Naive thymus-derived CD4-positive, alpha-beta T cell (primary cell): ENCODE data around the gene LRMDA. TPM values are rescaled to one million over a fixed set of nuclear protein-coding genes. Genes with fewer than 3 reads are reported as not detected.

Experiments used
- ATAC-seq: fragments of 150-1000 bp; cut with Tn5 transposase; 2 replicates; pipeline ENCODE4 v1.10.0; 2021; ENCODE audit warnings: mild to moderate bottlenecking, moderate library complexity
- CTCF ChIA-PET: fragments of 350-600 bp; sonication (Branson Sonifier 250); formaldehyde crosslinking; loops from one replicate; lab custom pipeline; 2021; ENCODE audit warnings: antibody characterized with exemption; lab: Charles Lee
- POLR2A ChIA-PET: fragments of 350-600 bp; sonication (Branson Sonifier 250); formaldehyde crosslinking; loops from one replicate; lab custom pipeline; 2021; ENCODE audit warnings: antibody characterized with exemption, inconsistent platforms; lab: Charles Lee
- DNase-seq, 9 donors: peaks; one replicate each; pipeline versions ENCODE4 v3.0.0 to v3.0.0-alpha.2; 2020 to 2022; ENCODE audit warnings: mixed read lengths in 1 of 9
- H3K27ac ChIP-seq: one replicate; pipeline ENCODE4 v1.7.0; 2013; ENCODE audit warnings: mild to moderate bottlenecking, low read depth, low read length, moderate library complexity
- H3K27me3 ChIP-seq, 2 donors: one replicate each; pipeline ENCODE4 v1.7.0; 2013; ENCODE audit warnings: low read length in 2 of 2, mild to moderate bottlenecking in 2 of 2, moderate library complexity in 2 of 2; ENCODE audit not compliant: control insufficient read depth in 2 of 2, insufficient read depth in 2 of 2
- H3K36me3 ChIP-seq, 3 experiments: 1 replicate in 2 of 3; 2 replicates in 1 of 3; pipeline ENCODE4 v1.7.0; 2013; ENCODE audit warnings: low read length in 3 of 3, mild to moderate bottlenecking in 3 of 3, moderate library complexity in 1 of 3; ENCODE audit not compliant: insufficient read depth in 3 of 3, control insufficient read depth in 2 of 3
- H3K4me1 ChIP-seq, 2 donors: one replicate each; pipeline ENCODE4 v1.7.0; 2013; ENCODE audit warnings: low read length in 2 of 2, mild to moderate bottlenecking in 2 of 2, moderate library complexity in 1 of 2; ENCODE audit not compliant: control insufficient read depth in 2 of 2, insufficient read depth in 2 of 2
- H3K4me3 ChIP-seq: 2 replicates; pipeline ENCODE4 v1.7.0; 2013; ENCODE audit warnings: mild to moderate bottlenecking, low read length
- H3K9me3 ChIP-seq, 3 experiments: 1 replicate in 2 of 3; 2 replicates in 1 of 3; pipeline ENCODE4 v1.7.0; 2013; ENCODE audit warnings: low read length in 3 of 3; ENCODE audit not compliant: control insufficient read depth in 2 of 3
- H3K27ac Mint-ChIP-seq, 9 donors: one replicate each; pipeline ENCODE4 v1.8.0; 2020 to 2022; ENCODE audit warnings: mixed read lengths in 9 of 9, mild to moderate bottlenecking in 8 of 9, moderate library complexity in 5 of 9, inconsistent platforms in 2 of 9
- H3K27me3 Mint-ChIP-seq, 5 donors: one replicate each; pipeline ENCODE4 v1.8.0; 2021 to 2022; ENCODE audit warnings: mixed read lengths in 5 of 5, mild to moderate bottlenecking in 1 of 5
- H3K36me3 Mint-ChIP-seq, 5 donors: one replicate each; pipeline ENCODE4 v1.8.0; 2020 to 2022; ENCODE audit warnings: mixed read lengths in 5 of 5, mild to moderate bottlenecking in 3 of 5, inconsistent platforms in 1 of 5
- H3K4me1 Mint-ChIP-seq, 7 donors: one replicate each; pipeline ENCODE4 v1.8.0; 2020 to 2022; ENCODE audit warnings: mixed read lengths in 7 of 7, mild to moderate bottlenecking in 3 of 7, inconsistent platforms in 1 of 7
- H3K4me3 Mint-ChIP-seq, 10 donors: one replicate each; pipeline ENCODE4 v1.8.0; 2020 to 2022; ENCODE audit warnings: mild to moderate bottlenecking in 10 of 10, mixed read lengths in 10 of 10, moderate library complexity in 6 of 10, inconsistent platforms in 2 of 10
- H3K9me3 Mint-ChIP-seq, 11 donors: one replicate each; pipeline ENCODE4 v1.8.0; 2020 to 2022; ENCODE audit warnings: mixed read lengths in 11 of 11, mild to moderate bottlenecking in 4 of 11, inconsistent platforms in 1 of 11, moderate library complexity in 1 of 11
- intact Hi-C, 2 donors: fragments of 100-400 bp; cut with micrococcal nuclease; formaldehyde crosslinking; loops; one replicate each; pipeline ENCODE4 v1.15.1; 2023
- polyA plus RNA-seq, 2 donors: library from polyadenylated mRNA; unstranded; fragments of 300-500 nt; fragmentation: Illumina TruSeq; gene quantifications; one replicate each; pipeline ENCODE4 v1.2.3, GENCODE V29; 2021
- total RNA-seq, 6 experiments: library from RNA in 5 of 6; stranded (reverse) in 5 of 6; gene quantifications; 1 replicate in 5 of 6; 2 replicates in 1 of 6; pipeline ENCODE4 v1.2.3 and lab custom pipeline; 2021 to 2026

Gene LRMDA
- total and polyA plus RNA-seq, 7 experiments from 2014 or later, result 0.57 to 14.9 (median 3.0) TPM; not detected in 4

DNA sequence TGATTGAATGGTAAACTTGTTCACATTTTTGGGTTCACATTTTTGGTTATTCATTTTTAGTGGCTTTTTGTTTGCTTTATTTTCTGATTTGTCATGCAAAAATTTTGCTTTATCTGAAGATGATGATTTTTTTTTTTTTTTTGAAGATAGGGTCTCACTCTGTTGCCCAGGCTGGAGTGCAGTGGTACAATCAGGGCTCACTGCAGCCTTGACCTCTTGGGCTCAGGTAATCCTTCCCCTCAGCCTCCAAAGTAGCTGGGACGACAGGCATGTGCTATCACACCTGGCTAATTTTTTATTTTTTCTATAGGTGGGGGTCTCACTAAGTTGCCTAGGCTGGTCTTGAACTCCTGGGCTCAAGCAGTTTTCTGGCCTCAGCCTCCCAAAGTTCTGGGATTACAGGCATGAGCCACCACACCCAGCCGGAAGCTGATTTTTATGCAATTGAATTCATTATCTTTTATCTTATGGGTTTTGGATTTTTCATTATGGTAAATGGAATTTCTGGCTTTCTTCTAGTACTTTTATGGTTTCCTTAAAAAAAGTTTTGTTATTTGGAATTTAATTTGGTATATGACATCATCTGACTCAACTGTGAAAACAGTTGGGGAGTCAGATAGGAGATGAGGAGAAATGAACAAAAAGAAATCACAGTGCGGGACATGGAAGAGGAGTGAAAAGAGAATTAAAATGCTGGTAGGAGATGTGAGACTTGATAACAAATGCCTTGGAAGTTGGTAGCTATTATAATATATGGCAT, 158.7 kb downstream of the LRMDA start:
- H3K27me3 Mint-ChIP-seq, result peaks cover 0 to 27% (median 12%) of the 10 kb centered on the region in 5 donors
- CTCF ChIA-PET, result no interaction called here

DNA sequence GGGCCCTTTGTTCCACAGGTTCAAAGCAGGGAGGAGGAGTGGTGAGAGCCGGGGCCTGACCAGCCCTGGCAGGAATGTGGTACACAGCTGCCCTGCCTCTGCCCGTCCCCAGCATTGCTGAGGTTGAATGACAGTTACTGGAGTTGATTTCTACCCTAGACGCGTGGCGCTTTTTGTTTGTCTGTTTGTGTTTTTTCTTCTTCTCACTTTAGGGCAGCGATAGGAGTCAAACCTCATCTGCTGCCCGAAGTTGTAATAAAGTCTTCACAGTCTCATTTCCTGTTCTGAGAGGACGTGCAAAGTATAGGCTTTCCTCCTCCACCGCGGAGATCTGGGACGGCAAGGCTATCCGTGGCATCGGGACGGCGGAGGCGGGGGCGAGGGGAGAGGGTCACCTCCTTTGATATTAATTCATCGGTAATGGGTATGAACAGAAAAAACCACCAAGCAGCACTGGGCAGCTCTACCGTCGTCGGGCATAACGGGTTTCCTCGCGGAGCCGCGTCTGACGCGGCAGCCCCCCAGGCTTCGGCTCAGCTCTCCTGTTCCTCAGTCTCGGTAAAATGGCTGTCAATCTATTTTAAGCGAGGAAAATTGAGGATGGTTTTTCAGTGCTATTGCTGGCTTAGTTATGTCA, 160.8 kb downstream of the LRMDA start:
- H3K4me3 ChIP-seq, result no peak overlapping the region
- no peak overlapping the region for H3K27ac Mint-ChIP-seq
- intact Hi-C loops, result no loop called here
- no peaks in the 10 kb centered on the region for H3K4me1 ChIP-seq
- ATAC-seq, result no peak
- H3K36me3 Mint-ChIP-seq, result peaks cover 0 to 4% (median 0%) of the 10 kb centered on the region in 5 donors
- no peak overlapping the region for H3K27ac ChIP-seq
- no peaks in the 10 kb centered on the region for H3K4me1 Mint-ChIP-seq
- no peaks in the 10 kb centered on the region for H3K27me3 ChIP-seq
- ChIA-PET CTCF (no interaction called here), POLR2A (no interaction called here)
- no peak for DNase-seq
- no peaks in the 10 kb centered on the region for H3K9me3 ChIP-seq
- peaks cover 0 to 3% (median 0%) of the 10 kb centered on the region in 11 donors for H3K9me3 Mint-ChIP-seq
- peaks cover 0 to 26% (median 12%) of the 10 kb centered on the region in 5 donors for H3K27me3 Mint-ChIP-seq
- no peaks in the 10 kb centered on the region for H3K36me3 ChIP-seq
- no peak overlapping the region for H3K4me3 Mint-ChIP-seq

More for the DNA sequence above, 158.7 kb downstream of the LRMDA start:
- Mint-ChIP-seq H3K9me3 (peaks cover 0 to 3% (median 0%) of the 10 kb centered on the region in 11 donors), H3K4me1 (no peaks in the 10 kb centered on the region), H3K4me3 (no peak overlapping the region), H3K36me3 (peaks cover 0 to 4% (median 0%) of the 10 kb centered on the region in 5 donors), H3K27ac (no peak overlapping the region)
- H3K4me3 ChIP-seq, result no peak overlapping the region
- H3K27me3 ChIP-seq, result no peaks in the 10 kb centered on the region
- no peaks in the 10 kb centered on the region for H3K9me3 ChIP-seq
- H3K36me3 ChIP-seq, result no peaks in the 10 kb centered on the region
- DNase-seq (no peak), ATAC-seq (no peak)
- H3K4me1 ChIP-seq, result no peaks in the 10 kb centered on the region
- no peak overlapping the region for H3K27ac ChIP-seq
- POLR2A ChIA-PET, result no interaction called here
- intact Hi-C loops, result no loop called here

DNA sequence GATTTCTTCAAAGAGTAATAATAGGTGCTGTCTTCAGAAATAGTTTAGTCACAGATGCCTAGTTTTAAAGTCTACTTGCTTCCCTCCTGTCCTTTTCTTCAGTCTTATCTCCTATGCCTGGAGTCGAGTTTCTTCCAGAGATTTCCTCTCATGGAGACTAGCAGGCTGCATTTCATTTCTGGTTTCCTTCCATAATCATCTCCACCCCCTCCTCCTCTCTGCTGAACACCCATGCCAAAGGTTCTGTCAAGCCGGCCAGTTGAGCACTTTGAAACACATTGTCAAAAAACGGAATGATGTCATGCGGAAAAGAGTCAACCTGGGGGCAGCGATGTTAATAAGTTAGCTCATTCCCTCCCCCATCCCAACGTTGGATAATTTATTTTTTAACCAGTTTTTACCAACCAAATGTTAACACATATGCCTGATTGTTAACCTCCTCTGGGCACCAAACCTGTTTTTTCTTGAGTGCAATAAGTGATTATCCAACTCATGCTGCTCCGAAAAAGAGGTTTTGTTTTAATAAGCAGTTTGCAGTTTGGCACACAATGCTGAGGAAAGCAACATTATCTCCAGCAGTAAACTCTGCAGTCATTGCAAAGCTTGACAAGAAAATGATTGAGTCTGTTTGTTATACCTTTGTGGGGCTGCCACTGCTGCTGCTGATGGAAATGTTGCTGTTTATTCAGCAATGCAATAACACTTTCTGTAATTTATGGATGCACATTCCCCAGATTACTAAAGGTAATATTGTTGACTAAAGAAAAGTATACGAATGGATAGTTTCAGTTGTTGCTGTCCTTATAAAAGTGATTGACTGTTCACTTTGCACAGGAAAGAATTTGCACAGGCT, 161.6 kb downstream of the LRMDA start:
- no peaks in the 10 kb centered on the region for H3K9me3 ChIP-seq
- H3K27ac ChIP-seq, result no peak overlapping the region
- CTCF ChIA-PET, result no interaction called here
- H3K27me3 ChIP-seq, result no peaks in the 10 kb centered on the region
- Mint-ChIP-seq H3K36me3 (peaks cover 0 to 4% (median 0%) of the 10 kb centered on the region in 5 donors), H3K27ac (no peak overlapping the region), H3K4me3 (no peak overlapping the region), H3K9me3 (peaks cover 0 to 3% (median 0%) of the 10 kb centered on the region in 11 donors), H3K4me1 (no peaks in the 10 kb centered on the region), H3K27me3 (peaks cover 0 to 18% (median 8%) of the 10 kb centered on the region in 5 donors)
- POLR2A ChIA-PET, result no interaction called here
- H3K4me1 ChIP-seq, result no peaks in the 10 kb centered on the region
- H3K36me3 ChIP-seq, result no peaks in the 10 kb centered on the region
- DNase-seq (no peak), ATAC-seq (no peak)
- no peak overlapping the region for H3K4me3 ChIP-seq
- intact Hi-C loops, result no loop called here

DNA sequence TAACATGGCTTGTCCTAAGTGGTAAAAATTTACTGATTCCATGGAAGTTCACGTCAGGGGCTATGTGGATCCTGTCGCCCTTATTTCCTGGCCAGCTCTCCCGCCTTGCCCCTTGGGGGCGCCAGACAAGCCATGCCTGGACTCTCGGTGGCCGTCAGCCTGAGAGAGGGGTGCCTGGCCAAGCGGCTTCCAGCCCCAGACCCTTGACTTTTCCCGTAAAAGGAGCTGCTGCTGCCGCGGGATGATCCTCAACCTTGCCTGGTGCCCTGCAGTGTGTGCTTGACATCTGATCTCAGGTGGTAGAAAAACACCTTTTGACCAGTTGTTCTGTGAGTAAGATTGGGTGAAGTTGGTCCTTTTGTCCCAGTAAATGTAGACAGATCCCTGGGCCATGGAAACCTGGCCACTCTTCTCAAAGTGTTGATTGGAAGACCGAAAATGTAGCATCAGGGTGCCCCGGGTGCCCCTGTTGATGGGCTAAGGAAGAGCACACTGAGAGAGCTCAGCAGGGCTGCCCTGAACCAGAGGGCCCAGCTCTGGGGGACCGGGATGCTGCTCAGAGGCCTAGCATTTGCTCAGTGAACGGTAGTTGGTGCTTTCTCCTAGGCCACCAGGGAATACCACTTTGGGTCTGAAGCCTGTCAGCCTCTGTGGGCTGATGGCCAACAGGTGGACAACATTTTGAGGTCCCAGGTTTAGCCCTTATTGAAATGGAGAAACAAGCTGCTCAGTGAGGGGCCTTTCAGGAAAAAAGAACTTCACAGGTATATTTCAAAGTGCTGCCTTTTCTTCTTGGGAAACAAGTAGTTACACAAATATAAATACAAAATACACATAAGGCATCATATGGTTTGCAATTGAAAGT, 162.5 kb downstream of the LRMDA start:
- POLR2A ChIA-PET, result no interaction called here
- H3K4me1 ChIP-seq, result no peaks in the 10 kb centered on the region

DNA sequence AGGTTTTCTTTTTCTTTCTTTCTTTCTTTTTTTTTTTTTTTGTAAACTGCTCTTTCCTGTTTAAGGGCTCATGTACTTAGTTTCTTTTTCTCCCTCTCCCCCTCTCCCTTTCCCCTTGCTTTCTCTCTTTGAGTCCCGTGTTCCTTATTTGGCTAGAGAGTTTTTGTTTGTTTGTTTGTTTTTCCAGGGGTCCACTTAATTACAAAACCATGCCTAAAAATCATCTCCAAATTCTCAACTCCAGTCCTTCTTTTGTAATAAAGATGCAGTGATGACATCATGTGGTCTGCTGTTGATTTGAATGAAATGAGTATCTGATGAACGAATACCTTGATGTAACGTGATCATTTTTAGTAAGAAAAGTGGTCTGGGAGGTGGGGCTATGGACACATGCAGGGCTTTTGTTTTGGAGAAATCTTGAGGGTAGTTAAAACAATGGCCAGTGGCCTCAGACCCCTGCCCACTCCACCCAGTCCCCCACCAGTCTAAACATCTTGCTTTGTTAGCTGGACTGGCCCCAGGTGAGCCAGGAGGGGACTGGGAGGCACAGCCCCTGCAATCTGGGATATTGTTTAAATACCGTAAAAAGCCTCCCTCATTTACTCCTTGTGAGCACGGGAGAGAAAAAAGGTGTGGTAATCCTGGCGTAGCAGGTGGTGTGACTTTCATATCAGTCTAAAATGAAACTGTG, 165.7 kb downstream of the LRMDA start:
- POLR2A ChIA-PET, result no interaction called here
- no peak overlapping the region for H3K4me3 ChIP-seq
- CTCF ChIA-PET, result no interaction called here
- H3K27ac ChIP-seq, result no peak overlapping the region
- H3K27me3 ChIP-seq, result no peaks in the 10 kb centered on the region
- no peaks in the 10 kb centered on the region for H3K36me3 ChIP-seq
- H3K9me3 ChIP-seq, result no peaks in the 10 kb centered on the region
- peaks cover 2 to 14% (median 9%) of the 10 kb centered on the region in 5 donors for H3K27me3 Mint-ChIP-seq
- H3K9me3 Mint-ChIP-seq, result peaks cover 0 to 8% (median 0%) of the 10 kb centered on the region in 11 donors
- H3K4me1 Mint-ChIP-seq, result no peaks in the 10 kb centered on the region
- ATAC-seq (no peak), DNase-seq (no peak)
- no peak overlapping the region for H3K4me3 Mint-ChIP-seq
- no peaks in the 10 kb centered on the region for H3K4me1 ChIP-seq
- peaks cover 0 to 3% (median 0%) of the 10 kb centered on the region in 5 donors for H3K36me3 Mint-ChIP-seq
- no peak overlapping the region for H3K27ac Mint-ChIP-seq
- intact Hi-C loops, result no loop called here

More for the DNA sequence above, 162.5 kb downstream of the LRMDA start:
- no peaks in the 10 kb centered on the region for H3K27me3 ChIP-seq
- no peak for ATAC-seq
- no peaks in the 10 kb centered on the region for H3K9me3 ChIP-seq
- no peak overlapping the region for H3K27ac Mint-ChIP-seq
- H3K27me3 Mint-ChIP-seq, result peaks cover 0 to 17% (median 8%) of the 10 kb centered on the region in 5 donors
- intact Hi-C loops, result no loop called here
- no peak overlapping the region for H3K4me3 ChIP-seq
- CTCF ChIA-PET, result no interaction called here
- H3K4me1 Mint-ChIP-seq, result no peaks in the 10 kb centered on the region
- no peak for DNase-seq
- H3K36me3 ChIP-seq, result no peaks in the 10 kb centered on the region
- no peak overlapping the region for H3K27ac ChIP-seq
- H3K9me3 Mint-ChIP-seq, result peaks cover 0 to 5% (median 0%) of the 10 kb centered on the region in 11 donors
- H3K4me3 Mint-ChIP-seq, result no peak overlapping the region
- peaks cover 0 to 4% (median 0%) of the 10 kb centered on the region in 5 donors for H3K36me3 Mint-ChIP-seq
